Mucosa of descending colon (tissue), 3 donors: ENCODE data around the gene POU2AF3. TPM values are rescaled to one million over a fixed set of nuclear protein-coding genes. Genes with fewer than 3 reads are reported as not detected.

Experiments used
- ATAC-seq: fragments of 200-7000 bp; cut with Tn5 transposase; one replicate; pipeline ENCODE4 v1.9.1; 2020; ENCODE audit warnings: mild to moderate bottlenecking, moderate library complexity
- DNase-seq, 3 donors: peaks; one replicate each; pipeline ENCODE4 v3.0.0-alpha.2; 2020
- H3K36me3 ChIP-seq: fragments of 200-600 bp; one replicate; pipeline ENCODE4 v1.8.0; 2021; ENCODE audit warnings: low read depth, mild to moderate bottlenecking
- H3K4me1 ChIP-seq: fragments of 200-600 bp; one replicate; pipeline ENCODE4 v1.8.0; 2021; ENCODE audit warnings: low read depth, mild to moderate bottlenecking
- H3K4me3 ChIP-seq: fragments of 200-600 bp; one replicate; pipeline ENCODE4 v1.8.0; 2021; ENCODE audit warnings: mild to moderate bottlenecking
- H3K9me3 ChIP-seq: fragments of 200-600 bp; one replicate; pipeline ENCODE4 v1.8.0; 2021; ENCODE audit warnings: mild to moderate bottlenecking
- intact Hi-C, 2 donors: fragments of 100-400 bp; cut with DNase I in 1 of 2; cut with micrococcal nuclease in 1 of 2; formaldehyde crosslinking; loops; one replicate each; pipeline versions ENCODE4 v1.11.0 to v1.11.1; 2022; cut with DNase I, micrococcal nuclease
- total RNA-seq, 3 donors: library from RNA; stranded (reverse); fragmentation: NEBNext Ultra II Directional in 2 of 3; extraction: Animal tissue kit (Norgen Biotek cat#: 25700) in 2 of 3; gene quantifications; one replicate each; pipeline versions ENCODE4 v1.2.1 to v1.2.4, GENCODE V29; 2021 to 2023
- TF ChIP-seq, protein P1 (sequence below): fragments of 200-600 bp; IDR thresholded peaks from one replicate; pipeline ENCODE4 v1.8.0; 2022; ENCODE audit warnings: antibody characterized with exemption, mild to moderate bottlenecking
- donor health status: DM: no; HTN: no; CAD: no; lungs with moderate emphysema.
- donor health status: DM: no; HTN: no; CAD: no.
- donor health status: DM: no; HTN: yes; CAD: no.

Gene POU2AF3
- total RNA-seq, 3 donors from 2014 or later, result 6.7 to 14.5 (median 8.1) TPM

DNA sequence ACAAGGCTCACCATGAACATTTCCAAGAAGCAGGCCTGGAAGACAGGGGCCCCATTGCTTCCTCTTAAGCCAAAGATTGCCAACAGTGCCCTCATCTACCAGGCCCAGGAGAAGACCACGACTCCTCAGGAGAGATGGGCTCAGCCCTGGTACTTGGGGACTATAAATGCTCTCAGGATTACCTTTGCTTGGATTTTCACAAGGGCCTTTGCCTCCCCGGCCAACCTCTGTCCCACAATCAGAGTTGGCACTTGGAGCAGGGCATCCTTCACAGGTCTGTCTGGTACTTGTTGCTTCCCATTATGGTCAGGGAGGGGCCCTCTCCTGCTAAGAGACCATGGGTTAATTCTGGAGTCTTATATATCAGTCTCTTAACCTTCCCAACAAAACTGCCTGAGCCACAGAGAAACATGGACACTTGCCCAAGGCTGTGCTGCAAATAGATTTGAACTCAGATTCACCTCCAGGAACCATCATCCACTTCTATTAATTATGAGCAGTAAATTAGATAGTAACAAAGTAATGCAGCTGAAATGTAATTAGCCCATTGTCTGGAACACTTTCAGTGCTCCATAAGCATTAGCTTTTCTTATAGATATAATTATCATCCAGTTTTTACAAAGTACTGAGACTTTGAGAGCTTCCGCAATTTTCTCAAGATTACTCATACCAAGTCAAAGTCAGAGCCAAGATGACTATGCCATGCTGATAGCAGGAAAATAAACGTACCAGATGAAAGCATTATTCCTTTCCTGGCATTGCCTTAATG, 33.5 kb downstream of the POU2AF3 start:
- DNase-seq, result no peak

DNA sequence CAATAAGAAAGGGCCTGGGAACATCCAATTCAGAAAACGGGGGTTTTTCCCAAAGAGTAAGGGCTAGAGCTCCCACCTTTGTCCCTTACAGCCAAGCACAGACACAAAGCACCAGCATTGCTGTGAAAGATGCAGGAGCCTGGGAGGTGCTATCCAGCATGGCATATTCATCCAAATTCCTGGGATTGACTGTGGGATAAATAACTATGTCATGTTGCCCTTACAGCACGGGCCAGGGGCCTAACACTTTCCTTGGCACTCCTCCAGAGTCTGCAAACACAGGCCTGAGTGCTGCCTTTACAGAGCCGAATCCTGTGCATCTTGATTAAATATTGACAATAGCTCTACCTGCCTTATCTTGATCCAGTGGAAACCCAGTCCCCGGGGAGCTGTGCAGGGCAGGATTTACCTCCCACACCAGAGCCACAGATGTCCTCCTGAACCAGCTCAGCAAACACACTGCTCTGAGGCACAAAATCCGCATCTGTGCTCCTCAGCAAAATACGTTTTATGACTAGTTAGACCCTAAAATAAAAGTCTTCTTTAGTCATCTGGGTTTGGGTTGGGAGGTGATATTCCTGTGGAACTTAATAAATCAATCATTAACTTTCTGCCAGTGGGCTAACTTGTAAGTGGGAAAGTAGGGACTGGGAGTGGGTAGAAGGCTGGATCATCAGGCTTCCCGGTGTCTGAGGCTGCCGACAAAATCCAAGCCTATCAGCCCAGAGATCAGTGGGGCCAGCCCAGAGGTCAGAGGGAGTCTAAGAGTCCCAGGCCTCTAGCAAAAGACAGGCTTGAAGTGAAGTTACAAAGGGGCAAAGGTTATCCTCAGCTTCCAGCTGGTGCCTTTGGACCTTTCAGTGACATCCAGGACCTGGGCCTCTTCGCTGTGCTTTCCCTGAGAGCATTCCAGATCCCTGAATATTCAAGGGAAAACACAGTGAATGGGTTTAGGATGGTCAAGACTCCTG, 36.5 kb downstream of the POU2AF3 start:
- Histone ChIP-seq H3K4me1 (peaks cover 15% of the 10 kb centered on the region), H3K36me3 (no peaks in the 10 kb centered on the region), H3K9me3 (no peaks in the 10 kb centered on the region), H3K4me3 (no peak overlapping the region)
- ATAC-seq, result peak; percentile 92
- intact Hi-C loops, result no loop called here
- TF ChIP-seq, protein P1, sequence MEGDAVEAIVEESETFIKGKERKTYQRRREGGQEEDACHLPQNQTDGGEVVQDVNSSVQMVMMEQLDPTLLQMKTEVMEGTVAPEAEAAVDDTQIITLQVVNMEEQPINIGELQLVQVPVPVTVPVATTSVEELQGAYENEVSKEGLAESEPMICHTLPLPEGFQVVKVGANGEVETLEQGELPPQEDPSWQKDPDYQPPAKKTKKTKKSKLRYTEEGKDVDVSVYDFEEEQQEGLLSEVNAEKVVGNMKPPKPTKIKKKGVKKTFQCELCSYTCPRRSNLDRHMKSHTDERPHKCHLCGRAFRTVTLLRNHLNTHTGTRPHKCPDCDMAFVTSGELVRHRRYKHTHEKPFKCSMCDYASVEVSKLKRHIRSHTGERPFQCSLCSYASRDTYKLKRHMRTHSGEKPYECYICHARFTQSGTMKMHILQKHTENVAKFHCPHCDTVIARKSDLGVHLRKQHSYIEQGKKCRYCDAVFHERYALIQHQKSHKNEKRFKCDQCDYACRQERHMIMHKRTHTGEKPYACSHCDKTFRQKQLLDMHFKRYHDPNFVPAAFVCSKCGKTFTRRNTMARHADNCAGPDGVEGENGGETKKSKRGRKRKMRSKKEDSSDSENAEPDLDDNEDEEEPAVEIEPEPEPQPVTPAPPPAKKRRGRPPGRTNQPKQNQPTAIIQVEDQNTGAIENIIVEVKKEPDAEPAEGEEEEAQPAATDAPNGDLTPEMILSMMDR, result no peak
- peak in 2 of 3 donors; percentile 55 to 66 for DNase-seq

More for the DNA sequence above, 33.5 kb downstream of the POU2AF3 start:
- Histone ChIP-seq H3K4me1 (peaks cover 15% of the 10 kb centered on the region), H3K9me3 (no peaks in the 10 kb centered on the region), H3K36me3 (no peaks in the 10 kb centered on the region), H3K4me3 (no peak overlapping the region)
- TF ChIP-seq, protein P1, result no peak
- intact Hi-C loops, result no loop called here
- no peak for ATAC-seq

DNA sequence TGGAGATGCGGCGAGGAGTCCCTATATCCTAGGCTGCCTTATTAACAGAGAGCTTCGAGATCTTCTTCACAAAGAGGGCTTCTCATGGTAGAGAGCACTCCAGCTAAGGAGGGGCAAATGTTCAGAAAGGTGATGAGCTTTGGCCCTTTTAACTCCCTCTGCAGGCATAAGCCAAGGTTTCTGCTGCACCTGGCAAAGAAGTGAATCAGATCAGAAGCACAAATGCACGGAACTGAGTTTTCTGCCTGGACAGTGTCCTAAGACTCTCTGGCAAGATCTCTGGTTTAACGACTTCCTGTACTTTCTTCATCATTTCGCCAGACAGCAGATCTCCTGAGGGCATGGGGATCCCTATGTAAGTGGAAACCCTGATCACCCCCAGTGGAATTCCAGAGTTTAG, 37.2 kb downstream of the POU2AF3 start:
- Histone ChIP-seq H3K36me3 (no peaks in the 10 kb centered on the region), H3K4me1 (peaks cover 15% of the 10 kb centered on the region), H3K4me3 (no peak overlapping the region), H3K9me3 (no peaks in the 10 kb centered on the region)
- TF ChIP-seq, protein P1, result no peak
- intact Hi-C loops, result no loop called here
- ATAC-seq (peak; percentile 19), DNase-seq (no peak)

DNA sequence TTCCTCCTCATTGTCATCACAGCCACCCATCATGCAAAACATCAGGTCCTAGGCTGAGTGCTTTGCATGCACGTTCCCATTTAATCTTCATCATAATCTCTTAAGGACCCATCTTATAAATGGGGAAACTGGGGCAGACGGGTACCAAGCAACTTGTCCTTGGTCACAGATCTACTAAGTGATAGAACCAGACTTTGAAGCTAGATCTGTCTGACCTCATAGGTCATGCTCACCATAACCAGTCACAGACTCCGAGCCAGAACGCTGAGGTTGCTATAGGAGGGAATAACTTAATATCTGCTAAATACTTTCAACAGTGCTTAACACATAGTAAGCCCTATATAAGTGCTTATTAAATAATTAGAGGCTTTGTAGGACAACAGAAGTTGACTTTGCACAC, 37.7 kb downstream of the POU2AF3 start:
- H3K9me3 ChIP-seq, result no peaks in the 10 kb centered on the region
- TF ChIP-seq, protein P1, result no peak
- intact Hi-C loops, result no loop called here
- H3K4me3 ChIP-seq, result no peak overlapping the region
- H3K36me3 ChIP-seq, result no peaks in the 10 kb centered on the region
- ATAC-seq (no peak), DNase-seq (no peak)
- peaks cover 15% of the 10 kb centered on the region for H3K4me1 ChIP-seq

DNA sequence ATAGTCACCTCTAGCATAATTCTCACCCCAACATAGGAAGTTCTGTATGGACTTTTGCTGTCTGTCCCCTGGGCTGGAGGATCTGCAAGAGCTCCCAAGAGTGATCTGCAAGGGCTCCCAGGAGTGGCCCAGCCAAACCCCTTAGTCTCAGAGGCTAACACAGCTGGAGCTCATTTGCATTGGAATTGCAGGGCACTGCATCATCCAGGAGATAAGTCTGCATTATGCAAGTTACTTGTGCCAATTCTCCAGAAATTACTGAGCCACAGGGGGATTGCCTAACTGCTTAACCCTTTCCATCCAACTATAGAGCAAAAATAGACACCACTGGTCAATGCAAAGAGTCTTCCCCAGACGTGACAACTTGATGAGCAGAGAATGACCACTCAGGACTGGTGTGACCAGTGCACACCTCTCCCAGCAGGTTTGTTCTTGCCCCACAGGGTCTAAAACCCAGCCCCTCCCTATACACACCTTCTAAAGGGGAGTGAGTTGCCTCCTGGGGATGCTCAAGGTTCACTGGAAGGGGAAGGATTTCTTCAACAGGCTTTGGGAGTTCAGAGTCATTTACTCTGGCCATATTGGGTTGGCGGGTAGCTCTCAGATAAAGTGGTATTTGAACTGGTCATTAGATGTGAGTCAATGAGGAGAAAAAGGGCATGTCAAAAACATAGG, 38.4 kb downstream of the POU2AF3 start:
- no peak for DNase-seq
- no peak for ATAC-seq
- H3K9me3 ChIP-seq, result no peaks in the 10 kb centered on the region
- intact Hi-C loops, result no loop called here
- no peaks in the 10 kb centered on the region for H3K36me3 ChIP-seq
- TF ChIP-seq, protein P1, result no peak
- H3K4me1 ChIP-seq, result peaks cover 15% of the 10 kb centered on the region
- H3K4me3 ChIP-seq, result no peak overlapping the region
